Hair follicular keratinocyte (primary cell): ENCODE data around the gene RRBP1. TPM values are rescaled to one million over a fixed set of nuclear protein-coding genes. Genes with fewer than 3 reads are reported as not detected.

Experiments
- total RNA-seq: library from RNA; depleted of rRNA; stranded (reverse); fragments of >200 nt; gene quantifications from 2 replicates; pipeline ENCODE4 v1.2.3, GENCODE V29; 2015

Gene RRBP1
- 97.6 and 103 TPM in 2 replicates for total RNA-seq

GRCh38 chr20:17682103-17682888 is at the start of gene RRBP1:
Gene RRBP1, minus strand, starts transcription at chr20:17682242. Its CDS starts 21,735 bp downstream, at chr20:17660507.

GRCh38 chr20:17699931-17700351 is 17.9 kb upstream of the RRBP1 start, which contains the start of gene BANF2:
Gene BANF2, plus strand, starts transcription at chr20:17699966. Its CDS starts 25,060 bp downstream, at chr20:17725026.

GRCh38 chr20:17569616-17570346 is 112.3 kb downstream of the RRBP1 start, which contains the start of gene DSTN:
Gene DSTN, plus strand, starts transcription at chr20:17570075. Its CDS starts 134 bp downstream, at chr20:17570209.

Other genes starting within 250 kb of the RRBP1 start
- gene BFSP1, start 150.9 kb downstream of the RRBP1 start, total RNA-seq = 2.2 and 4.3 TPM in 2 replicates
- gene DSTN, start 112.2 kb downstream of the RRBP1 start, total RNA-seq = 316 and 336 TPM in 2 replicates
- gene BANF2, start 17.7 kb upstream of the RRBP1 start, total RNA-seq = not detected in 2 replicates